Measurements from ENCODE around the gene CIAO2B. TPM values are rescaled to one million over a fixed set of nuclear protein-coding genes. Genes with fewer than 3 reads are reported as not detected.

CIAO2B gene
- total RNA-seq, 4 donors from 2014 or later = 59.2 to 67.0 (median 63.7) TPM

Other genes starting within 250 kb of the CIAO2B start
- 10 to 100 TPM; 12.1 to 16.0 (median 13.0) TPM for gene CMTM4, start 237.7 kb downstream of the CIAO2B start, total RNA-seq
- gene DYNC1LI2, start 182.8 kb downstream of the CIAO2B start, total RNA-seq = 100 to 1,000 TPM; 123 to 210 (median 165) TPM
- under 1 TPM in 2 of 4 donors, not detected in 2; 0.33 to 0.68 TPM for gene TERB1, start 132.8 kb downstream of the CIAO2B start, total RNA-seq
- gene NAE1, start 103.4 kb downstream of the CIAO2B start, total RNA-seq = 10 to 100 TPM; 38.2 to 56.4 (median 46.4) TPM
- not detected for gene CA7, start 90.0 kb downstream of the CIAO2B start, total RNA-seq
- gene PDP2, start 53.9 kb downstream of the CIAO2B start, total RNA-seq = 10 to 100 TPM; 16.5 to 43.3 (median 31.1) TPM
- gene CDH16, start 15.5 kb downstream of the CIAO2B start, total RNA-seq = not detected
- 10 to 100 TPM in 2 of 4 donors, 1 to 10 TPM in 2; 2.4 to 15.9 (median 9.8) TPM for gene RRAD, start 8.9 kb downstream of the CIAO2B start, total RNA-seq
- gene CES2, start 1.1 kb upstream of the CIAO2B start, total RNA-seq = 10 to 100 TPM; 26.9 to 56.7 (median 35.1) TPM
- gene CES3, start 26.9 kb upstream of the CIAO2B start, total RNA-seq = 1 to 10 TPM in 3 of 4 donors, under 1 TPM in 1; 0.16 to 3.1 (median 1.9) TPM
- gene CES4A, start 54.2 kb upstream of the CIAO2B start, total RNA-seq = 10 to 100 TPM in 1 of 4 donors, 1 to 10 TPM in 3; 5.4 to 25.2 (median 6.6) TPM
- gene CBFB, start 94.7 kb upstream of the CIAO2B start, total RNA-seq = 10 to 100 TPM; 35.2 to 46.2 (median 42.4) TPM
- gene PHAF1, start 175.5 kb upstream of the CIAO2B start, total RNA-seq = 10 to 100 TPM; 15.1 to 30.1 (median 19.1) TPM
- gene B3GNT9, start 216.6 kb upstream of the CIAO2B start, total RNA-seq = 1 to 10 TPM; 2.8 to 5.9 (median 4.6) TPM
- gene TRADD, start 225.5 kb upstream of the CIAO2B start, total RNA-seq = 10 to 100 TPM in 3 of 4 donors, 1 to 10 TPM in 1; 6.7 to 42.3 (median 33.6) TPM
- gene FBXL8, start 225.6 kb upstream of the CIAO2B start, total RNA-seq = 10 to 100 TPM in 3 of 4 donors, 1 to 10 TPM in 1; 4.2 to 13.2 (median 11.7) TPM
- 10 to 100 TPM; 17.3 to 44.3 (median 35.1) TPM for gene HSF4, start 230.3 kb upstream of the CIAO2B start, total RNA-seq
- gene NOL3, start 236.1 kb upstream of the CIAO2B start, total RNA-seq = 100 to 1,000 TPM in 1 of 4 donors, 10 to 100 TPM in 3; 22.9 to 106 (median 57.4) TPM
- 10 to 100 TPM; 10.1 to 36.9 (median 12.5) TPM for gene MATCAP1, start 249.6 kb upstream of the CIAO2B start, total RNA-seq

All from subcutaneous adipose tissue (tissue), 4 donors.